ENCODE results near the gene LMO2. TPM values are rescaled to one million over a fixed set of nuclear protein-coding genes. Genes with fewer than 3 reads are reported as not detected.

LMO2 gene
- total and polyA plus RNA-seq, 12 donors: 3.9 to 16.9 (median 9.8) TPM

GRCh38 chr11:33881651-33882503, 10.0 kb downstream of the LMO2 start:
- no peaks in the 10 kb centered on the region for H3K36me3 ChIP-seq
- no peak for TF ChIP-seq CTCF (IDR thresholded peaks at IDR 0.05)
- no peak for DNase-seq
- peaks cover 0 to 34% (median 7%) of the 10 kb centered on the region in 7 donors for H3K27me3 ChIP-seq
- H3K9me3 ChIP-seq: no peaks in the 10 kb centered on the region
- H3K4me1 ChIP-seq: peaks cover 0 to 5% (median 0%) of the 10 kb centered on the region in 9 donors
- no peak overlapping the region for H3K4me3 ChIP-seq
- whole genome bisulfite sequencing, 2 donors: 46 to 53% methylated on average over 11 of the region's 11 CpGs
- ATAC-seq: no peak
- H3K27ac ChIP-seq: no peak overlapping the region
- intact Hi-C loops (cut with DNase I): no loop called here

- Histone ChIP-seq H3K4me3 (no peak overlapping the region), H3K36me3 (no peaks in the 10 kb centered on the region), H3K4me1 (peaks cover 0 to 5% (median 0%) of the 10 kb centered on the region in 9 donors), H3K27me3 (peaks cover 0 to 35% (median 7%) of the 10 kb centered on the region in 7 donors), H3K9me3 (no peaks in the 10 kb centered on the region), H3K27ac (no peak overlapping the region)
- ATAC-seq: no peak
- intact Hi-C loops (cut with DNase I): no loop called here
- TF ChIP-seq CTCF (IDR thresholded peaks at IDR 0.05): no peak
- 68 to 71% methylated on average over 7 of the region's 7 CpGs for WGBS, 2 donors
- DNase-seq: no peak
These were observed 10.9 kb downstream of the LMO2 start for GRCh38 chr11:33880979-33881378.

- no peak for TF ChIP-seq CTCF (IDR thresholded peaks at IDR 0.05)
- Histone ChIP-seq H3K9me3 (no peaks in the 10 kb centered on the region), H3K36me3 (no peaks in the 10 kb centered on the region), H3K27ac (no peak overlapping the region), H3K27me3 (peaks cover 0 to 31% (median 7%) of the 10 kb centered on the region in 7 donors), H3K4me3 (no peak overlapping the region), H3K4me1 (peaks cover 0 to 13% (median 0%) of the 10 kb centered on the region in 9 donors)
- WGBS, 2 donors: 93 to 94% methylated on average over 9 of the region's 9 CpGs
- no peak for ATAC-seq
- intact Hi-C loops (cut with DNase I): no loop called here
- DNase-seq: no peak
These were observed 12.5 kb downstream of the LMO2 start for GRCh38 chr11:33879375-33879774.

- Histone ChIP-seq H3K4me3 (no peak overlapping the region), H3K9me3 (no peaks in the 10 kb centered on the region), H3K27ac (no peak overlapping the region), H3K27me3 (peaks cover 0 to 29% (median 7%) of the 10 kb centered on the region in 7 donors), H3K4me1 (peaks cover 0 to 29% (median 4%) of the 10 kb centered on the region in 9 donors), H3K36me3 (no peaks in the 10 kb centered on the region)
- ATAC-seq (no peak), DNase-seq (no peak)
- 71 to 75% methylated on average over 3 of the region's 3 CpGs for WGBS, 2 donors
- intact Hi-C loops (cut with DNase I): no loop called here
- TF ChIP-seq CTCF (IDR thresholded peaks at IDR 0.05): no peak
These were observed 14.8 kb downstream of the LMO2 start for GRCh38 chr11:33877038-33877437.

Data from heart right ventricle (tissue), 16 donors.